ENCODE data around the gene ATF4. TPM values are rescaled to one million over a fixed set of nuclear protein-coding genes. Genes with fewer than 3 reads are reported as not detected.

ATF4 gene
- total RNA-seq, 6 donors from 2014 or later: 255 to 402 (median 364) TPM

DNA sequence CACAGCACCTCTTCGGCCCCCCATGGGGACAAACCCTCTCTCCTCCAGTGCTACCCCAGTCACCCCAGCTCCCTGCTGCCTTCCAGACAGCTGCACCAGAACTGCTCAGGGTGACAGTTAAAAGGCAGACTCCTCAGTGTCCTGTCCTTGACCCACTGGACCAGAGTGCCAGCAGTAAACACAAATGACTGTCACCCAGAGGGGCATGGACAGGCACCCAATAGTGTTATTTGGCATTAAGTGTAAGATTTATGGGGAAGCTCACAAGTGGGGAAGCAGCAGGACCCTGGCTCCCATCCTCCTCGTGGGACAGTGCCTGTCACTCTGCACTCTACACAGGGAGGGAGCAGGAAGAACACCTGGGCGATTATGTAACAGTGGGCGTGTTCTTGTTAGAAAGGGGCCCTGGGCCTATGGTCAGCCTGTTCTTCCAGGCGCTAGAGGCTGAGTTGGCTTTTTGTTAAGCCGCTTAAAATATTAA is 7.2 kb downstream of the ATF4 start:
- peaks cover 9 to 61% (median 38%) of the 10 kb centered on the region in 4 donors for H3K36me3 ChIP-seq
- 37 to 46% methylated on average over 6 of the region's 6 CpGs for WGBS, 2 donors
- TF ChIP-seq, protein P1, sequence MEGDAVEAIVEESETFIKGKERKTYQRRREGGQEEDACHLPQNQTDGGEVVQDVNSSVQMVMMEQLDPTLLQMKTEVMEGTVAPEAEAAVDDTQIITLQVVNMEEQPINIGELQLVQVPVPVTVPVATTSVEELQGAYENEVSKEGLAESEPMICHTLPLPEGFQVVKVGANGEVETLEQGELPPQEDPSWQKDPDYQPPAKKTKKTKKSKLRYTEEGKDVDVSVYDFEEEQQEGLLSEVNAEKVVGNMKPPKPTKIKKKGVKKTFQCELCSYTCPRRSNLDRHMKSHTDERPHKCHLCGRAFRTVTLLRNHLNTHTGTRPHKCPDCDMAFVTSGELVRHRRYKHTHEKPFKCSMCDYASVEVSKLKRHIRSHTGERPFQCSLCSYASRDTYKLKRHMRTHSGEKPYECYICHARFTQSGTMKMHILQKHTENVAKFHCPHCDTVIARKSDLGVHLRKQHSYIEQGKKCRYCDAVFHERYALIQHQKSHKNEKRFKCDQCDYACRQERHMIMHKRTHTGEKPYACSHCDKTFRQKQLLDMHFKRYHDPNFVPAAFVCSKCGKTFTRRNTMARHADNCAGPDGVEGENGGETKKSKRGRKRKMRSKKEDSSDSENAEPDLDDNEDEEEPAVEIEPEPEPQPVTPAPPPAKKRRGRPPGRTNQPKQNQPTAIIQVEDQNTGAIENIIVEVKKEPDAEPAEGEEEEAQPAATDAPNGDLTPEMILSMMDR (IDR thresholded peaks at IDR 0.05): no peak
- TF ChIP-seq POLR2AphosphoS5 (IDR thresholded peaks at IDR 0.05) (no peak), POLR2A (IDR thresholded peaks at IDR 0.05) (no peak), EP300 (IDR thresholded peaks at IDR 0.05) (no peak)
- H3K4me3 ChIP-seq: no peak overlapping the region
- peak in 1 of 2 donors; percentile 79 for DNase-seq
- H3K4me1 ChIP-seq: peaks cover 73 to 94% (median 84%) of the 10 kb centered on the region in 4 donors
- H3K27me3 ChIP-seq: no peaks in the 10 kb centered on the region
- peak overlapping the region; percentile 28 to 69 (median 64) for H3K27ac ChIP-seq
- ATAC-seq (ENCODE audit: low FRiP score in 2 of 2): no peak
- no peaks in the 10 kb centered on the region for H3K9me3 ChIP-seq

- H3K36me3 ChIP-seq: peaks cover 8 to 54% (median 31%) of the 10 kb centered on the region in 4 donors
- H3K4me3 ChIP-seq: no peak overlapping the region
- WGBS, 2 donors: 83 to 89% methylated on average over 7 to 11 of the region's 12 CpGs
- no peaks in the 10 kb centered on the region for H3K27me3 ChIP-seq
- ATAC-seq (ENCODE audit: low FRiP score in 2 of 2) (no peak), DNase-seq (no peak)
- H3K9me3 ChIP-seq: no peaks in the 10 kb centered on the region
- peak overlapping the region; percentile 28 to 69 (median 64) for H3K27ac ChIP-seq
- H3K4me1 ChIP-seq: peaks cover 71 to 92% (median 78%) of the 10 kb centered on the region in 4 donors
- TF ChIP-seq, protein P1 (IDR thresholded peaks at IDR 0.05): no peak
- TF ChIP-seq EP300 (IDR thresholded peaks at IDR 0.05): no peak
- no peak for TF ChIP-seq POLR2AphosphoS5 (IDR thresholded peaks at IDR 0.05)
- TF ChIP-seq POLR2A (IDR thresholded peaks at IDR 0.05): no peak
These were observed 7.8 kb downstream of the ATF4 start for GRCh38 chr22:39528080-39528661.

- peaks cover 5 to 49% (median 26%) of the 10 kb centered on the region in 4 donors for H3K36me3 ChIP-seq
- peak overlapping the region; percentile 37 to 69 (median 64) for H3K27ac ChIP-seq
- no peaks in the 10 kb centered on the region for H3K27me3 ChIP-seq
- no peaks in the 10 kb centered on the region for H3K9me3 ChIP-seq
- peak overlapping the region in 2 of 4 donors; percentile 21 to 34 for H3K4me3 ChIP-seq
- peak; percentile 95 to 98 for DNase-seq
- WGBS, 2 donors: 10 to 35% methylated on average over 15 to 30 of the region's 32 CpGs
- peak; percentile 81 to 88 for ATAC-seq (ENCODE audit: low FRiP score in 2 of 2)
- H3K4me1 ChIP-seq: peaks cover 67 to 86% (median 72%) of the 10 kb centered on the region in 4 donors
- TF ChIP-seq, protein P1 (IDR thresholded peaks at IDR 0.05): peak; percentile 96 to 99 (median 97)
- TF ChIP-seq POLR2AphosphoS5 (IDR thresholded peaks at IDR 0.05) (peak; percentile 62 to 73), EP300 (IDR thresholded peaks at IDR 0.05) (no peak), POLR2A (IDR thresholded peaks at IDR 0.05) (peak in 1 of 4 donors; percentile 27)
These were observed 8.5 kb downstream of the ATF4 start for GRCh38 chr22:39528681-39529486.

- H3K27ac ChIP-seq: peak overlapping the region in 2 of 4 donors; percentile 62 to 69
- H3K27me3 ChIP-seq: no peaks in the 10 kb centered on the region
- peak overlapping the region in 1 of 4 donors; percentile 34 for H3K4me3 ChIP-seq
- no peaks in the 10 kb centered on the region for H3K9me3 ChIP-seq
- H3K4me1 ChIP-seq: peaks cover 62 to 82% (median 68%) of the 10 kb centered on the region in 4 donors
- DNase-seq (no peak), ATAC-seq (ENCODE audit: low FRiP score in 2 of 2) (no peak)
- 47 to 71% methylated on average over 4 to 17 of the region's 17 CpGs for WGBS, 2 donors
- TF ChIP-seq, protein P1 (IDR thresholded peaks at IDR 0.05): no peak
- TF ChIP-seq EP300 (IDR thresholded peaks at IDR 0.05) (no peak), POLR2AphosphoS5 (IDR thresholded peaks at IDR 0.05) (no peak), POLR2A (IDR thresholded peaks at IDR 0.05) (no peak)
- H3K36me3 ChIP-seq: peaks cover 2 to 43% (median 20%) of the 10 kb centered on the region in 4 donors
These were observed 9.1 kb downstream of the ATF4 start for GRCh38 chr22:39529487-39529851.
